HG03571 (cell line): ENCODE measurements around the gene PANK1.

Experiments used
- ATAC-seq: cut with Tn5 transposase; IDR thresholded peaks from one replicate; pipeline ENCODE4 v1.9.1; 2021; ENCODE audit not compliant: unreplicated experiment

PANK1 gene

GRCh38 chr10:89644967-89645741 lies at the start of gene PANK1:
Gene PANK1, minus strand, starts transcription at chr10:89645242. Its CDS starts 351 bp downstream, at chr10:89644891.
- peak; percentile 36 for ATAC-seq

- ATAC-seq, result no peak
Observed at GRCh38 chr10:89693176-89693575, 48.1 kb upstream of the PANK1 start.

- ATAC-seq, result no peak
Observed at GRCh38 chr10:89692416-89692815, 47.4 kb upstream of the PANK1 start.

DNA sequence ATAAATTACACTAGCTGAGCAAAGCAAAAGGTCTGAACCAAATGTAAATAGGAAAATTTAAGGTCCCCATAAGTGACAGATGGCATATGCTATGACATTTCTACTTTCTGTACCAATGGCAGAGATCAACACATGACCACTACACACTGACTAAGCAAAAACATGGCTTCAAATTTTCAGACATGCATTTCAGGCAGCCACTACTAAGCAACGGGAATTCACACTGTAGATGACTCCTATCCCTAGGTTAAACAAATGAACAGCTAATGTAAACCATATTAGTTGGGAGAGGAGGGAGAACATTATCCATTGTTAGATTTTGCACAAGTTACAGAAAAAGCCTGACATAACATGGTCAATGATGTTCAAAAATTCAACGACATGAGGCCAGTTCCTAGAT lies 45.0 kb upstream of the PANK1 start:
- no peak for ATAC-seq

DNA sequence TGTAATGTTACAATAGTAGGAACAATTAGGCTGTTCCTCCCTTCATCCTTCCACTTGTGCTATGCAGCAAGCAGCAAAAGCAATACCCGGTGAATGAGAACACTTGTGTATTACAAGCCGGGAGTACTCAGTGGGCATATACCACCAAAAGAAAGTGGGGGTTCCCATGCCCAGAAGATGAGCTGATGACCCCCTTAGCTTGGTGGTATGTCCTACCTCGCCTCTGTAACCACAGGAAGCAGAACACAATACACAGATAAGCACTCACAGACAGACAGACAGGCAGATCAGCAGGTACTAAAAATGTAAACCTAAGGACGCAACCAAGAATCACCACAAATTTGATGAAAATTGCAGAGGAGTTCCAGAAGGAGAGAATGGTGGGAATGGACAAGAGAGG lies 40.9 kb upstream of the PANK1 start:
- no peak for ATAC-seq

DNA sequence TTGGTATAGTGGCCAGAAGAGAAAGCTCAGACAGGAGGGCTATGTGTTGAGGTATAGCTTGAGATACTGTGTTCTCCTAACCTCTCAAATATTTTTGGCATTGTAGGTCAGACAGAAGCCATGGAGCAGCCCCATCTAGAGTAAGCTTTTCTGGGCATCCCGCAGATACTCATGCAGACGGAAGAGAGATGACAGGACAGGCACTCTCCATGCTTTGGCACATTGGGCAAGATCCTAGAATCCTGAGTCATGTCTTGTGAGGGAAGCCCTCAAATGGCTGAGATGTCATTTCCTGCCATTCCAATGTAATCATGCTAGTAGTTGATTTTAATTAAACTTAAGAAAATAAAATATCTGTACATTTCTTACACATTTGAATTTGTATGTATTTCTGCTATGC lies 39.6 kb upstream of the PANK1 start:
- ATAC-seq, result no peak

DNA sequence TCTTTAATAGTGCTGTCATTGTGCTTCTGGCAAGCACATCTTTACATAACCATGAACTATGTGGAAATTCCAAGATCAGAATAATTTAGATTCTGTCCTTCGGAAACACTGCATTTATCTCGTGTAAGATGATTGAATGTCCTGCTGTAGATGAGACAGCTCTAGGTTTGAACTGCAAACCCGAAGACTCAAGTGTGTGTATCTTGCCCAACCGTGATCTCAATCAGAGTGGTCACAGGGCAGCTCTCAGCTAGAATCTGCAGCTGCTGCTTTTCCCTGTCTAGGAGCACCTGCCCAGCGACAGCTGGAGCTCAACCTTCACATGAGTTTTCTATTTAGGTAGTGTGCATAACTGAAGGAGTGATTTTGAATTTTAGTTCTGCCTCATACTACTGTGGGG lies 38.8 kb upstream of the PANK1 start:
- no peak for ATAC-seq

DNA sequence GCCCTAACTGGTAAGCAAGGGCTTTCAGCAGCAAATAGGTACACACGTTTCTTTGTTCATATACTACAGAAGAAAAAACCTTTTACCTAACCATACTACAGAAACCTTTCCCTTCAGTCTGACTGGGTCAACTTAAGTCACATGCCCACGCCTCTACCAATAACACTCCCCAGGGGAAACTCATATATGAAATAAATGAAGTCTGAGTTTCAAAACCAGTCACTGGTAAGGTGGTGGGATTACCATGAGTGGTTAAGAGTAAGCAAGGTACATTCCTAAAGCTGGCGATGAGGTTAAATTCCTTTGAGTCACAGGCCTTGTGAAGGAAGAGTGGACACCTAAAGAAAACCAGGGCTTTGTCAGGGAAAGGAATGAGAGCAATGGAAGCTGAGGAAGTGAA lies 34.9 kb upstream of the PANK1 start:
- ATAC-seq, result no peak

DNA sequence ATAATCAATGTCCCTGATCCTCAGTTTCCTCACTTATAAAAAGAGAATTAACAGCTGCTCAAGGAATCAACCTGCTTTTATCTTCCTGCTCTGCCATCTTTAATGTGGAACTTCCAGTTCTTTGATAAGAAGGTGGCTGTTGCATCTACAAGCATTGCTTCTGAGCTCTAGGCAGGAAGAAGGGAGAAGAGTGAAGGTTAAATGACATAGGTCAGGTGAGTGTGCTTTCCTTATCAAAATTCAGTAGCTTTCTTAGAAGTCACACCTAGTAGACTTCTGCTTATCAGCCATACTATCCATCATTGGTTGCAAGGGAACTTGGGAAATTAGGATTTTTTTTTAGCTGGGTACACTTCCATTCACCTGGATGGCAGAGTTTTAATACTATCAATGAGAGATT lies 32.3 kb upstream of the PANK1 start:
- no peak for ATAC-seq

- no peak for ATAC-seq
Observed at GRCh38 chr10:89670926-89671325, 25.9 kb upstream of the PANK1 start.

DNA sequence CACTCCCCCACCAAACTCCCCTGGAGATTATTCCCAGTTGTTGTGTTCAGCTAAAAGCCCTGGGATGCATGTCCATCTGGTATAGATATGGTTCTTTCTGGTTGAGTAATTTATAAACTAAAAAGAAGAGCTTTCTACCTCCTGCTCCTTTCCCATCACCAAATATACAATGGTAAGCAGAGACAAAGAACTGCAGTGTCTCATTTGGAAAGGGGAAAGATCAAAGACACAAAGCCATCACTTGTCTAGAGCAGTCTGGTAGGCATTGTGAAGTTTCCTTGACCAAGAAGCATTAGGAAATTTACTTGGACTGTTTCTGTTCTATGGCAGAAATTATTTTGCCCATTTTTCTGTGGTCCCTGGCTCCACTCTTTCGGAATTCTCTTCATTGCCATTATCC lies 24.9 kb upstream of the PANK1 start:
- ATAC-seq, result no peak

GRCh38 chr10:89668386-89669071 lies 23.5 kb upstream of the PANK1 start:
- no peak for ATAC-seq

DNA sequence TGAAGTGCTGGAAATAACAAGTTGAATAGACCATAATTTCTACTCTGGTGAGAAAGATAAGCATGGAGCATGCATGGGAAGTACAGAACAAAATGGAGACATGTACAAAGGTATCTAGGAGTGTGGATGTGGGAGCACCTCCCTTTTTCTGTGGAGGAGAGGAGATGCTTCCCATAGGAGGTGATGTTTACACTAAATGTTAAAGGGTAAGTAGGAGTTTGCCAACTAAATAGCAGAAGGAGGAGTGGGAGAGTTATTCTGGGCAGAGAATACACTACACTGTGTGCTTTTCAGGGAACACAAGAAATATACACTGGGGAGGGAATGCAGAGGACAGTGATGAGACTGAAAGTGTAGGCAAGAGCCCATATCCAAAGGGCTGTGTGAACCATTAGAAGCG lies 21.1 kb upstream of the PANK1 start:
- ATAC-seq, result no peak

DNA sequence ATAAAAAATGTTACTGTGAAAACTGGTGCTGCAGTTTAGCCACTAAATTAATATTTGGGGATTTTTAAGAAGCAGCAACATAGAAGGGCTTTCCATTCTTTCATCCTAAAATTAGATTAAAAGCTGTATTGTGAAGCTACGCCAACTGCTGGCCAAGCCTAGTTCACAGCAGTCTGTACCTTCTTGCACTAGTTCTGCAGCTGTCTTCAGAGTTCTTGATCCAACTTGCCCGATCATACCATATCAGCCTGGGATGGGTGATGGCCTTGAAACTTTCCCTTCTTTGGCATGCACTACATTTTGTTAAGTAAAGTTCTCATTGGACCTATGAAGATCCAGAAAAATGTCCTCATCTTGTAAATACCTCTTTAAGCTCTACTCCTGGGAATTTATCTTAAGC lies 20.3 kb upstream of the PANK1 start:
- no peak for ATAC-seq

DNA sequence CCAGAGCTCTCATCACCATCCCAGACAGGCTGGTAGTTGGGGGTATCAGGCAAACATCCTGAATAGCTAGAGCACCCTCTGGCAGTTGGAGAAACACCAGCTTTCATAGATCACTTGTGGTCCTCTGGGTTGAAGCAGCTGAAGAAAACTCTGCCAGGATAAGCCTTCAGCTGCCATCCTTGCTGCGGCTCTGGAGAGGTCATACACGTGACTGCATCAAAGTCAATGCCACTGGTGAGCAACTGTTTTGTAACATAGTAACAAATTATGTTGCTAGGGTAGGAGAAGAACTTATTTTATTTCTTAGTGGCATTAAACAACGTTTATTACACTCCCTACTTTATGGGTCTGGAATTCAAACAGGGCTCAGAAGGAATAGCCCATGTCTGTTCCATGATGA lies 19.2 kb upstream of the PANK1 start:
- ATAC-seq, result no peak

- no peak for ATAC-seq
Observed at GRCh38 chr10:89663144-89663543, 18.1 kb upstream of the PANK1 start.

DNA sequence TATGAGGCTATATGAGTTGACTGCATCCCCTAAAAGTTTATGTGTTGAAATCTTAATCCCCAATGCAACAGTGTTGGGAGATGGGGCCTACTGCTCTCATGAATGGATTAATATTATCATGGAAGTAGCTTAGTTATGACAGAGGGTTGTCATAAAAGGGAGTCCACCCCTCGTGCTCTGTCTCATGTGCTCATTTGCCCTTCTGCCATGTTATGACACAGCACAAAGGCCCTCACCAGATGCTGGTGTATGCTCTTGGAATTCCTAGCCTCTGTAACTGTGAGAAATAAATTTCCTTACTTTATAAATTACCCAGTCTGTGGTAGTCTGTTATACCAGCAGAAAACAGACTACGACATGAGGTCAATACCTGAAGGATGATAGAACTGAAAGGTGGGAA lies 17.6 kb upstream of the PANK1 start:
- ATAC-seq, result no peak

DNA sequence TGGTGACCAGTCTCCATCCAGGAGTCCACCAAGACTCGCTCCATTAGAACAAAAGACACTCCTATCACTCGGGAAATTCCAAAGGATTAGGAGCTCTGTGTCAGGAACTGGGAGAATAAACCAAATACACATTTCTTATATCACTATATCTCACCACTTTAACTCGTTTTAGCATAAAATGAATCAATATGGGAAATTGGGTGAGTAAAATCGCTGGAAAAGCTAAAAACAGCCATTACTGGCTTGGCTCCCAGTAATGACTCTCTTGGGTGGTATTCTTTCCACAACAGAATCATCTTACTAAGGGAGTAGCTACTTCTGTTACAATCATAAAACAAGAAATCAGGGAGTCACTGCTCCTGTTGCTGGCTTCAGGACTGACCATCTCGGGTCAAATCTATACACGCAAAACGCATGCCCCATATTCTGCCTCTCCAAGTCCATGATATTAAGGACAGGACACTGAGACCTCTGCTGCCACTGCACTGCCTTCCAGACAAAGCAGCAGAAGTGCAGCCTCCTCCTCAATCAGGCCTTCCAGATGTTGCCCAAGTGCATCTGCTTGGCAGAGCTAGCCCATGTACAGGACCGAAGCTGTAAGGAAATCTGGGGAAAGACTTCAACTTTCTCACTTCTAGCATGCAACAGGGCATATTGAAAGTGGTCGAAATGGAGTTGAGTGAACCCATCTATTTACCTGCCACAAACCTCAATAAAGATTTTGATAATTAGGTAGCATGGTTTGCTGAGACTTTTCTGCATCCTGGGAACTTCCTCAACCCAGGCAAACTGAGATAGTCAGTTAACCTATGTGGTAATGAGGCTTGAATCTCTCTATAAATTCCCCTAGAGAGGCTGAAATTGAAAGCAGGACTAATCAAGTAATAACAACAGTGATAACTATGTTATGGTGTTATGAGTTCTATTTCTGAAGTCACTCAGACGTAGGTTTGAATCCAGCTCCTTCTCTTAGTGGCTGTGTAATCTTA lies 14.4 kb upstream of the PANK1 start:
- ATAC-seq, result no peak

DNA sequence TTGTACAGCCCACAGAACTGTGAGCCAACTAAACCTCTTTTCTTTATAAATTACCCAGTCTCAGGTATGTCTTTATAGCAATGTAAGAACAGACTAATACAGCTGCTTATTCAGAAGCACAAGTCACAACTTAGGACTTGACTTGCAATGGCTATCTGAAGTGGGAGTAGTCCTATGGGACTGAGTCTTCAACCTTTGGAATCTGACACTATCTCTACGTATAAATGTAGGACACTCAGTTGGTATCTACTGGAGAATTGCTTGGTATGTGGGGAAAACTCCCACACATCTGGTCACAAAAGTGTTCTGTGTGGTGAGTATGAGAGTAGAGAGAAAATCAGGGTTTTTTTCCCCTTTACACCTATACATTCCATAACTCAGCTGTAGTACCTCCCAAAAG lies 12.3 kb upstream of the PANK1 start:
- no peak for ATAC-seq

DNA sequence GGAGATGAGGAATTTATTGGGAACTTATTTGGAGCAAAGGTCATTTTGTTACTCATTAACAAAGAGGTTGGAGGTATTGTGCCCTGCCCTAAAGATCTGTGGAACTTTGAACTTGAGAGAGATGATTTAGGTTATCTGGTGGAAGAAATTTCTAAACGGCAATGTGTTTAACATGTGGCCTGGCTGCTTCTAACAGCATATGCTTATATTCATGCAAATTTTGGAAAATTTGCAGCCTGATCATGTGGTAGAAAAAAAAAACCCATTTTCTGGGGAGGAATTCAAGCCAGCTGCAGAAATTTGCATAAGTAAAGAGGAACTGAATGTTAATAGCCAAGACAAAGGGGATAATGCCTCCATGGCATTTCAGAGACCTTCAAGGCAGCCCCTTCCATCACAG lies 10.7 kb upstream of the PANK1 start:
- ATAC-seq, result no peak

DNA sequence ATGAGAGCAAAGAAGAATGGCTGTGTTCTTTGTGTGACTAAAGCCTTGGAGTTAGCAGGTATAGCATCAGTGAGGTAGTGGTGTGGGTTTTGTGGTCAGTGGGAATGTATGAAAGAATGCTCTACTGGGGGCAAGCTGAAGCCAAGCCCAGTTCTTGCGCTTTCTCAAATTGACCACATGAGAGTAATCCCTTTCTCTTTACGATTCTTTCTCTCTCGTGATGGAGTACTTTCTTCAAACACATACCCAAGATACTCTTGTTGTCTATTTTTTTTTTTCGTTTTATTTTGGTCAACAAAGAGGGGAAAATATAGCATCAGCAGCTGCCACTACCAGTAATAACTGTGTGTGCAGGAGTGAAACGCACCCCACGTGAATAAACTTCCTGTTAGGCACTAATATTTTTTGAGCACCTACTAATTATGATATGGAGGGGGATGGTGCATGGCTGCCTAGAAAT lies 8.4 kb upstream of the PANK1 start:
- ATAC-seq, result peak; percentile 48
